ENCODE measurements around the gene KIDINS220. TPM values are rescaled to one million over a fixed set of nuclear protein-coding genes. Genes with fewer than 3 reads are reported as not detected.

Gene KIDINS220
- polyA plus RNA-seq, 2 of the 4 experiments (the other 2 are of a cell fraction) = 16.4 to 45.9 TPM

GRCh38 chr2:8679827-8680731 is 157.3 kb downstream of the KIDINS220 start:
- H3K4me2 ChIP-seq = peak overlapping the region; percentile 86
- 0 out of 2 replicates have a peak, but pooled peaks have one; percentile 20 for TF ChIP-seq JUNB (IDR thresholded peaks at IDR 0.05)
- TF ChIP-seq NR3C1 (IDR thresholded peaks at IDR 0.05) = no peak
- peak; percentile 63 for TF ChIP-seq HOXB5 (CRISPR knock-in tag; IDR thresholded peaks at IDR 0.05)
- no peak for TF ChIP-seq EHF (CRISPR knock-in tag; IDR thresholded peaks at IDR 0.05)
- TF ChIP-seq JUN (IDR thresholded peaks at IDR 0.05) = peak; percentile 92 to 94; a peak in 4 of 5 replicates
- TF ChIP-seq MAFK (IDR thresholded peaks at IDR 0.05; ENCODE audit: partially characterized antibody) = no peak
- TF ChIP-seq BCL3 (IDR thresholded peaks at IDR 0.05) = peak; percentile 81; the same call in 1 of the 3 replicates
- TF ChIP-seq PHF8 (IDR thresholded peaks at IDR 0.05; ENCODE audit: borderline replicate concordance, low read depth) = no peak
- TF ChIP-seq CHD4 (IDR thresholded peaks at IDR 0.05; ENCODE audit: borderline replicate concordance) = no peak
- no peak for TF ChIP-seq FOSL2 (IDR thresholded peaks at IDR 0.05)
- TF ChIP-seq FOSL2 (CRISPR knock-in tag; IDR thresholded peaks at IDR 0.05) = peak; percentile 54; the same call in 1 of the 2 replicates
- TF ChIP-seq ZNF302 (CRISPR knock-in tag; IDR thresholded peaks at IDR 0.05) = no peak
- TF ChIP-seq CEBPB (IDR thresholded peaks at IDR 0.05) = no peak
- no peak for TF ChIP-seq MAZ (IDR thresholded peaks at IDR 0.05; ENCODE audit: borderline replicate concordance, low read depth, low read length)
- TF ChIP-seq CBX2 (IDR thresholded peaks at IDR 0.05; ENCODE audit: borderline replicate concordance, low read depth) = no peak
- no peak for TF ChIP-seq NPAS2 (CRISPR knock-in tag; IDR thresholded peaks at IDR 0.05; ENCODE audit: borderline replicate concordance)
- peak; percentile 98 for TF ChIP-seq USF2 (IDR thresholded peaks at IDR 0.05)
- TF ChIP-seq ELK1 (IDR thresholded peaks at IDR 0.05; ENCODE audit: low read depth, low read length) = no peak
- no peak for TF ChIP-seq RNF2 (IDR thresholded peaks at IDR 0.05; ENCODE audit: borderline replicate concordance, low read depth)
- no peak for TF ChIP-seq KDM1A (IDR thresholded peaks at IDR 0.05; ENCODE audit: low read depth)
- TF ChIP-seq, protein P1, sequence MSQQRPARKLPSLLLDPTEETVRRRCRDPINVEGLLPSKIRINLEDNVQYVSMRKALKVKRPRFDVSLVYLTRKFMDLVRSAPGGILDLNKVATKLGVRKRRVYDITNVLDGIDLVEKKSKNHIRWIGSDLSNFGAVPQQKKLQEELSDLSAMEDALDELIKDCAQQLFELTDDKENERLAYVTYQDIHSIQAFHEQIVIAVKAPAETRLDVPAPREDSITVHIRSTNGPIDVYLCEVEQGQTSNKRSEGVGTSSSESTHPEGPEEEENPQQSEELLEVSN (IDR thresholded peaks at IDR 0.05; ENCODE audit: borderline replicate concordance, low read depth) = no peak
- no peak for TF ChIP-seq CHD2 (IDR thresholded peaks at IDR 0.05; ENCODE audit: low read length, partially characterized antibody)
- no peak for TF ChIP-seq ZFP36 (IDR thresholded peaks at IDR 0.05; ENCODE audit: borderline replicate concordance, partially characterized antibody)
- TF ChIP-seq SMC3 (IDR thresholded peaks at IDR 0.05) = no peak
- peak; percentile 90 for TF ChIP-seq POLR2A (IDR thresholded peaks at IDR 0.05; ENCODE audit: low read length)
- 0 out of 2 replicates have a peak, but pooled peaks have one; percentile 59 for TF ChIP-seq HEYL (CRISPR knock-in tag; IDR thresholded peaks at IDR 0.05)
- no peak for TF ChIP-seq FOSB (CRISPR knock-in tag; IDR thresholded peaks at IDR 0.05)
- TF ChIP-seq CBX8 (IDR thresholded peaks at IDR 0.05) = no peak
- TF ChIP-seq ZC3H11A (IDR thresholded peaks at IDR 0.05) = no peak
- no peak for TF ChIP-seq RCOR1 (IDR thresholded peaks at IDR 0.05; ENCODE audit: low read depth, low read length)
- peak; percentile 25; the same call in 1 of the 2 replicates for TF ChIP-seq GATA3 (IDR thresholded peaks at IDR 0.05; ENCODE audit: borderline replicate concordance)
- TF ChIP-seq MYC (IDR thresholded peaks at IDR 0.05; ENCODE audit: borderline replicate concordance, low read length) = no peak; the same call in 1 of the 2 replicates
- TF ChIP-seq BHLHE40 (IDR thresholded peaks at IDR 0.05; ENCODE audit: low read depth, low read length) = peak; percentile 48; the same call in 1 of the 2 replicates
- no peak for TF ChIP-seq EHMT2 (IDR thresholded peaks at IDR 0.05; ENCODE audit: low read depth)
- no peak for TF ChIP-seq HOXA7 (CRISPR knock-in tag; IDR thresholded peaks at IDR 0.05)
- no peak for TF ChIP-seq SREBF2 (IDR thresholded peaks at IDR 0.05)
- no peak for TF ChIP-seq HOXB13 (CRISPR knock-in tag; IDR thresholded peaks at IDR 0.05; ENCODE audit: low read depth)

More at GRCh38 chr2:8679827-8680731, 157.3 kb downstream of the KIDINS220 start:
- WGBS (ENCODE audit: missing lambda C conversion rate) = 1% methylated on average over 19 of the region's 19 CpGs
- FAIRE-seq (no peak), DNase-seq (ENCODE audit: low read depth in 1 of 2, low spot score in 1 of 2) (peak; percentile 91 to 95), ATAC-seq (peak; percentile 7 to 37; a peak in 5 of 6 replicates)
- peaks cover 4% of the 10 kb centered on the region; the same call in 1 of the 3 replicates for H3K9me3 ChIP-seq
- H3K4me3 ChIP-seq = peak overlapping the region; percentile 68
- ChIA-PET POLR2A (interaction anchor here (1.0 to 3.3 kb wide), 10 partner anchors 10 to 888 kb away, joined by 3 to 40 read pairs (median 8); no protein-coding TSS in a partner anchor), CTCF (interaction anchor here (0.6 to 4.4 kb wide), 15 partner anchors 10 to 1583 kb away, joined by 3 to 22 read pairs (median 5); no protein-coding TSS in a partner anchor)
- peak overlapping the region; percentile 97 to 99 for H3K27ac ChIP-seq
- peaks cover 12% of the 10 kb centered on the region for H3K4me1 ChIP-seq
